Activated CD8-positive, alpha-beta memory T cell treated with anti-CD3 and anti-CD28 coated beads, Interleukin-2, amount 50 U/mL, for 1 hour (primary cell): ENCODE measurements around the gene ADGRF3.
"Not testable (repeated sequence)": the region's sequence is repeated elsewhere in the genome, so short reads cannot be mapped to it uniquely, and the experiment has no call there.

Experiments
- DNase-seq: peaks from one replicate; pipeline ENCODE4 v3.0.0-alpha.2; 2020; ENCODE audit errors: extremely low read depth

ADGRF3 gene

GRCh38 chr2:26346454-26347053 lies at the start of gene ADGRF3:
TSS of gene ADGRF3 (minus strand) at chr2:26346789. CDS start at chr2:26346234, 555 bp downstream.
- peak; percentile 18 for DNase-seq

GRCh38 chr2:26395394-26395793 lies 48.8 kb upstream of the ADGRF3 start:
- DNase-seq = no peak

GRCh38 chr2:26394694-26395093 lies 48.1 kb upstream of the ADGRF3 start:
- no peak for DNase-seq

GRCh38 chr2:26387189-26387588 lies 40.6 kb upstream of the ADGRF3 start:
- DNase-seq = no peak

- no peak for DNase-seq
Observed at GRCh38 chr2:26384597-26384996, 38.0 kb upstream of the ADGRF3 start.

- no peak for DNase-seq
Observed at GRCh38 chr2:26384183-26384582, 37.6 kb upstream of the ADGRF3 start.

GRCh38 chr2:26382564-26382963 lies 36.0 kb upstream of the ADGRF3 start:
- no peak for DNase-seq

- DNase-seq = no peak
Observed at GRCh38 chr2:26380281-26380680, 33.7 kb upstream of the ADGRF3 start.

- no peak for DNase-seq
Observed at GRCh38 chr2:26376799-26377198, 30.2 kb upstream of the ADGRF3 start.

GRCh38 chr2:26370909-26371308 lies 24.3 kb upstream of the ADGRF3 start:
- not testable (repeated sequence) for DNase-seq

GRCh38 chr2:26369664-26370063 lies 23.1 kb upstream of the ADGRF3 start:
- not testable (repeated sequence) for DNase-seq

GRCh38 chr2:26366957-26367356 lies 20.4 kb upstream of the ADGRF3 start:
- DNase-seq = no peak

GRCh38 chr2:26364669-26365068 lies 18.1 kb upstream of the ADGRF3 start:
- no peak for DNase-seq

GRCh38 chr2:26363958-26364357 lies 17.4 kb upstream of the ADGRF3 start:
- no peak for DNase-seq

GRCh38 chr2:26363323-26363722 lies 16.7 kb upstream of the ADGRF3 start:
- DNase-seq = no peak

GRCh38 chr2:26359886-26360473 lies 13.4 kb upstream of the ADGRF3 start:
- DNase-seq = no peak

GRCh38 chr2:26356771-26357170 lies 10.2 kb upstream of the ADGRF3 start:
- no peak for DNase-seq

GRCh38 chr2:26356111-26356510 lies 9.5 kb upstream of the ADGRF3 start:
- no peak for DNase-seq

GRCh38 chr2:26355038-26355995 lies 8.7 kb upstream of the ADGRF3 start:
- DNase-seq = no peak

- DNase-seq = not testable (repeated sequence)
Observed at GRCh38 chr2:26354469-26354868, 7.9 kb upstream of the ADGRF3 start.

- DNase-seq = no peak
Observed at GRCh38 chr2:26352892-26353291, 6.3 kb upstream of the ADGRF3 start.

- DNase-seq = no peak
Observed at GRCh38 chr2:26351375-26352090, 4.9 kb upstream of the ADGRF3 start.
